ENCODE data around the gene ABL1.

ABL1 gene

DNA sequence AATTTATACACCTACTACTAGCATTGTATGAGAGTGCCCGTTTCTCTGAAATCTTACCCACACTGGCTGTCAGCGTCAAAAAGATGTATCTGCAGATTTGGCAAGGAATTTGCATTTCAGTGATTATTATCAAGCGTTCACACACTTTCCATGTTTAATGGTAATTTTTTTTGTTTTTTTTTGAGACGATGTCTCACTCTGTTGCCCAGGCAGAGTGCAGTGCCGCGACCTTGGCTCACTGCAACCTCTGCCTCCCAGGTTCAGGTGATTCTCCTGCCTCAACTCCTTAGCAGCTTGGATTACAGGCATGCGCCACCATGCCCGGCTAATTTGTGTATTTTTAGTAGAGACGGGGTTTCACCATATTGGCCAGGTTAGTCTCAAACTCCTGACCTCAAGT lies 14.3 kb downstream of the ABL1 start:
- DNase-seq (ENCODE audit: low read depth): no peak

GRCh38 chr9:130852801-130853200 lies 17.7 kb downstream of the ABL1 start:
- no peak for DNase-seq (ENCODE audit: low read depth)

- DNase-seq (ENCODE audit: low read depth): no peak
Observed at GRCh38 chr9:130854092-130854491, 19.0 kb downstream of the ABL1 start.

GRCh38 chr9:130854835-130855234 lies 19.8 kb downstream of the ABL1 start:
- DNase-seq (ENCODE audit: low read depth): no peak

- no peak for DNase-seq (ENCODE audit: low read depth)
Observed at GRCh38 chr9:130856474-130856873, 21.4 kb downstream of the ABL1 start.

- peak; percentile 88 for DNase-seq (ENCODE audit: low read depth)
Observed at GRCh38 chr9:130857864-130858738, 23.0 kb downstream of the ABL1 start.

DNA sequence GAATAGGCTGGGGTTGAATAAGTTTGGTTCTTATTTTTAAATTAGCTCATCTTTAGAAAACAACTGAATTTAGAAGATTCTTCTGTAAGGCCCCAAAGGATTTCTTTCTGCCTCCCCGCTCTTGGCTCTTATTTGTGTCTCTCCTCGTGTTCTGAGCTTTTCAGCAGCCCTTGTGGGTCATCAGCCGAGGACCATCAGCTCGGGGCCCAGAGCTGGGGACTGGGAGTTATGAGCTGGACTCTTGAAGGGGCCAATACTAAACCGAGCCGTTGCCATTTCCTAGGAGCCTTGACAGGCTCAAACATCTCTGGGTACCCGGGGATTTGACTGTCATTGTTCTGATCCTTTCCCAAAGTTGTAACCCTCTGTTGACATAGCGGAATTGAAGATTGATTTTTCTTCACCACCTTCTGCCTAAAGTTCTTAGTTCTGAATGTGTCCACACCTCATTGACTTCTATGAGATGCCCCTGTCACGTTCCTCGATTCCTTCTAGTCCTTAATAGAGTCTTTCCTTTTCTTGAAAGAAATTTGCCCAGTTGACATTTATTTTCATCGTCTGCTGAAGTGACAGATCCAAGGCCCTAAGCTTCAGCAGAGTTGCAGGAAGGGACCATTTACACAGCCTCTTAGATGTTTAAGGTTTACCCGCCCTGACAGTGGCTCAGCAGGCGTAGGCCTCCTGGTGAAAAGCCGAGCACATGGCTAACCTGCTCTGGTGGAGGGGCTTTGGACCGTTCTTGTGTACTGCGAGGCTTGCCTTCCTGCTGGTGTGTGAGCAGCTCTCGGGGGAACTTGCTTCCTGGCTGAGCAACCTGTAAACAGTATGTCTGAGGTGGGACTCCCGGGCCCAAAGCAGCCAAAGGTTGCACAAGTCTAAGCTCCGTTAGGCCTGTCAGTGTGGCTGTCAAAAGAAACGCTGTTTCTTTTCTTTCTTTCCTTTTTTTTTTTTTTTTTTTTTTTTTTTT lies 24.0 kb downstream of the ABL1 start:
- DNase-seq (ENCODE audit: low read depth): no peak

GRCh38 chr9:130860458-130861316 lies 25.6 kb downstream of the ABL1 start:
- peak; percentile 96 for DNase-seq (ENCODE audit: low read depth)

- no peak for DNase-seq (ENCODE audit: low read depth)
Observed at GRCh38 chr9:130861372-130862180, 26.5 kb downstream of the ABL1 start.

DNA sequence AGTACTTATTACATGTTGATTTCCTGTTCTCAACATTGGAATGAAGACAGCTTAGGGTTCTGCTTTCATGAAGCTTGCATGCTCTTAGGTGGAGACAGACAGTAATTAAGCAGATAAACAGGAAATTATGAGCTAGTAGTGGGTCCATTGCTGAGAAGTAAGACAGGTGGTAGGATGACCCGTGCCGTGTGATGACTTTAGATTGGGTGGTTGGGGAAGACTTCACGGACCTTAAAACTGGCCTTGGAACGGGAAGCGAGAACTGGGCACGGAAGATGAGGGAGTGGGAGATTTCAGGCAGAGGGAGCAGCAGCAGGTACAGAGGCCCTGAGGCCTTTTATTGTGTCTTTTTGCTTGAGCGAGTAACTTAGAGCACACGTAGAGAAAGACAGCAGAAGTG lies 27.2 kb downstream of the ABL1 start:
- no peak for DNase-seq (ENCODE audit: low read depth)

DNA sequence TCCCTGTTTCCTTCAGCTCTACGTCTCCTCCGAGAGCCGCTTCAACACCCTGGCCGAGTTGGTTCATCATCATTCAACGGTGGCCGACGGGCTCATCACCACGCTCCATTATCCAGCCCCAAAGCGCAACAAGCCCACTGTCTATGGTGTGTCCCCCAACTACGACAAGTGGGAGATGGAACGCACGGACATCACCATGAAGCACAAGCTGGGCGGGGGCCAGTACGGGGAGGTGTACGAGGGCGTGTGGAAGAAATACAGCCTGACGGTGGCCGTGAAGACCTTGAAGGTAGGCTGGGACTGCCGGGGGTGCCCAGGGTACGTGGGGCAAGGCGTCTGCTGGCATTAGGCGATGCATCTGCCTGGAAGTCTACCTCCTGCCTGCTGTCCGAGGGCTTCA lies 27.7 kb downstream of the ABL1 start:
- no peak for DNase-seq (ENCODE audit: low read depth)

- no peak for DNase-seq (ENCODE audit: low read depth)
Observed at GRCh38 chr9:130864541-130864940, 29.5 kb downstream of the ABL1 start.

GRCh38 chr9:130865921-130866320 lies 30.9 kb downstream of the ABL1 start:
- no peak for DNase-seq (ENCODE audit: low read depth)

DNA sequence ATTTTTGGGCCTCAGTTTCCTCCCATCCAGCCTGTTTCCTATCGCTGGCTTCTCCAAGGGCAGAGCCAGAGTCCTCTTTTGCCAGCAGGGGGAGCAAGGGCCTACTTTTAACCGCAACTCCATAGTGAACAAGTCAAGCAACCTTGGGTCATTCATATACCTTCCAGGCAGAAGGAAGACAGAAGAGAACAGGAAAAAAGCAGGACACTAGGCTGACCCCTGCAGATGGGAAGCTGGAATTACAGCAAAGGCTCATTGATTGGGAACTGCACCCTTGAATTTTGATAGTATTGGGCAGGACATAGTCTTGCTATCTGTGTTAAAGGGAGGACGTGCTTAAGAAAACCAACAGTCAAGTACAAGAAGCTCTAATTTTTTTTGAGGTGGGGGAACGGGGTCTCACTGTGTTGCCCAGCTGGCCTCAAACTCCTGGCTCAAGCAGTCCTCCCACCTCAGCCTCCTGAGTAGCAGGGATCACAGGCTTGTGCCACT lies 31.5 kb downstream of the ABL1 start:
- DNase-seq (ENCODE audit: low read depth): no peak

- no peak for DNase-seq (ENCODE audit: low read depth)
Observed at GRCh38 chr9:130867556-130867955, 32.5 kb downstream of the ABL1 start.

GRCh38 chr9:130868230-130868629 lies 33.2 kb downstream of the ABL1 start:
- no peak for DNase-seq (ENCODE audit: low read depth)

- DNase-seq (ENCODE audit: low read depth): no peak
Observed at GRCh38 chr9:130869250-130869649, 34.2 kb downstream of the ABL1 start.

DNA sequence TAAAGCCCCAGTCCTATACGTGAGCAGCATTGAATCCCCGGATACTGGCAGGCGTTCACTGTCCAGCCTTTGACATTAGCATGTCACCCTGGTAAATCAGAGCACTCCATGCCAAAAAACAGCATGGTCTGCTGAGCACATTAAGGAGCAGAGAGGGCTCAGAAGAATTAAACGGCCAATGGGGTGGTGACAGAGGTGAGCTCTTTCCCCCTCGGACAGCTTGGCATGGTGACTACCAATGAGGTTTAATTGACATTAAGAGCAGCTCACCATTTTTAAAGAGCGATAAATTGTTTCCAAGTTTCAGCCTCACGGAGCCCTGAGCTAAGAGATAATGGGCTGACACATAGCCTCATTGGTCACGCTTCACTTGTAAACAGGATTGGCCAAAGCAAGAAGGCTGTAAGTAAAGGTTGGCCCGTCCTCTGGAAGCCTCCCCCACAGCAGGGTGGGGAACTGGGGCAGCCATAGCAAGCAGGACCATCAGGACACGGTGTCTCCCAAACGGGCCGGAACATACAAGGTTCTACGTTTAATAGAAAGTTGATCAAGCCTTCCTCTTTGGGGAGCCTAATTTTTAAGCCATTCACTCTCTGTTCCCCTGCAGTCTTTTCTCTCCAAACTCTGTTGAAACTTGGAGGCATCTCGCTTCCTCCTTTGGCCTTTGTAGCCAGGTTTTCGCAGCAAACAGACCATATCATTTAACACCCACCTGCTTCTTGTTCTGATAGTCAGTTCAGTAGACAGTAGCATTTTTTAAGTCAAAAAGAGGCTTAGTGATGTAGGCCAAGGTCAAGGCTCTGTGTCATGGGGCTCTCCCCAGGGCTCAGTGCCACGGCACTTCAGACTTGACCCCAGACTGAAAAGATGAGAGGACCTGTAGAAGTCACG lies 35.7 kb downstream of the ABL1 start:
- no peak for DNase-seq (ENCODE audit: low read depth)

- no peak for DNase-seq (ENCODE audit: low read depth)
Observed at GRCh38 chr9:130871395-130872062, 36.5 kb downstream of the ABL1 start.

Measured in non-pigmented ciliary epithelial cell (primary cell).